Loucy (cell line): ENCODE data around the gene GPATCH4.

Experiments
- CTCF ChIP-seq: fragments of 200-600 bp; sonication (generic); conservative IDR thresholded peaks from 2 replicates; pipeline ENCODE4 v1.5.1; 2014; ENCODE audit warnings: mild to moderate bottlenecking, antibody characterized with exemption, low read length
- EZH2phosphoT487 ChIP-seq: fragments of 200-600 bp; IDR thresholded peaks from 2 replicates; pipeline ENCODE4 v1.6.1; 2018; ENCODE audit warnings: antibody characterized with exemption, mild to moderate bottlenecking, moderate library complexity, borderline replicate concordance

GRCh38 chr1:156624814-156625435 is 23.6 kb upstream of the GPATCH4 start:
- TF ChIP-seq CTCF: no peak
- no peak for TF ChIP-seq EZH2phosphoT487
